Kidney glomerular epithelial cell (primary cell): Measurements from ENCODE around the gene SKP1.
A peak's percentile ranks its signal among the peaks of the same experiment; 100 is the strongest.

Experiments used
- DNase-seq: peaks from one replicate; lab custom pipeline; 2025; lab: John Stamatoyannopoulos, UW

The SKP1 gene

DNA sequence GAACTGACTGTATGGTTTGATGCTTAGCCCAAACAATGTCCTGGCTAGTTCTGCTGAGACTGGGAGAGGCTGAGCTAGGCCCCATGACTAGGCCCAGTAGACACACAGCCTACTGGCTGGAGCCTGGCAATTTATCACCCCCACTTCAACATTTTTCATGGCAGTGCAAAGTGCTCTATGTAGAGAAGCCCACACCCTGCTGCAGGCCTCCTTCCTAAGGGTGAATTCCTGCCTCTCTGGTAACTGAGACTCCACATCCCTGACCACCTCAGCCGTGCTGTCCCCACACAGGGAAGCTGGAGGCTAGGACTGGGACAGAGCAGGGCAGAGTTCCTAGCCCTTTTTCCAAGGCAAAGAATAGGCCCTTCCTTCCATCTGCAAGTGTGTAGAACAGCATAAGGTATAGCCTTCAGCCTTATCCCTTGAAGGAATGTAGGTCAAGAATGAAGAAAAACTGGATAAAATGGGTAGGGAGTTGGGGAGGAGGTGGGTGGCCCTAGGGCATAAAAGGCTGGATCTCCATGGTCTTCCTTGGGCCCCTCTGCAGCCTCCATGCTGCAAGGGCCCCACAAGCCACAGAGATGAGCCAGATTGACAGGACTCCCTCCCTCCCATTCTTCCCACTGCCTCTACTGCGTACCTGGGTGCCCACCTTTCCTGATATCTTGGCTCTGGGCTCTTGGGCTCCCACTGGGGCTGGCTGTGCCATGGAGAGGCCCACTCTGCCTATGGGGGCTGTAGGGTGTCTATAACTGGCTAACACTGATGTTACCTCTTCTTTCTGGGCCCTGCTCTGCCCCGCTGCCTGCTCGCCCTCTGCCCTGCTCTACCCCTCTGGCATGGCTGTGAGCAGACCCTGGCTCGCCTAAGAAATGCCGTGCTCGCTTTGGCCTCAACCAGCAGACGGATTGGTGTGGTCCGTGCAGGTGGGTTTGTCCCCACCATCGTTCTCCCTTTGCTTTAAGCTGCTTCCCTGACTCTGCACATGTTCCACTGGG, 32.5 kb downstream of the SKP1 start:
- no peak for DNase-seq

DNA sequence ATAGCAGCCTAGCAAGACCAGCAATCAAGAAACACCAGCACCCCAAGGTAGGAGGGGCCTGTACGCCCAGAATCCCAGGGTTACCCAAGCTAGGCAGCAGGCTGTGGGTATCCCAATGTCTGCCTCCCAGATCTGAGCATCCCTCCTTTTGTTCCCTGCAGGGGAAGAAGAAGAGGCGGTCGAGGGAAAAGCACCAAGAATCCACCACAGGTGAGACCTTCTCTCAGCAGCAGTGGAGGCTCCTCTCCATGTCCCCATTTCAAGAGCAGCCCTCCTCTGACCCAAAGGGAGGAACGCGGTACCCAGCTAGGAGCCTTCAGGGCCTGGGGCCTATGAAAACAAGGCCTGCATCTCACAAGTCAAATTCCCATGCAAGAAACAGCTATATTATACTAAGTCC, 33.3 kb downstream of the SKP1 start:
- no peak for DNase-seq

DNA sequence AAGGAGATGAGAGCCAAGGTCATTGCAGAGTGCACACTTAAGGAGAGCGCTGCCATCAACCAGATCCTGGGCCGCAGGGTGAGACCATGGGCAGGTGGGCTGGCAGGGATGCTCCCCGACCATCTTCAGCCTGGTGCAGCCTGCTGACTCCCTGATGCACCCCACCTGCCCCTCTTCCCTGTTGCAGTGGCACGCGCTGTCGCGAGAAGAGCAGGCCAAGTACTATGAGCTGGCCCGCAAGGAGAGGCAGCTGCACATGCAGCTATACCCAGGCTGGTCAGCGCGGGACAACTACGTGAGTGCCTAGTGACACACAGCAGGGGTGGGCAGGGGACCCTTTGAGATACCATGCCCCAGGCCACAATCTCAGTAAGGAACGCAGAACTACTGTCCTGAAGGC, 33.9 kb downstream of the SKP1 start:
- DNase-seq, result no peak

DNA sequence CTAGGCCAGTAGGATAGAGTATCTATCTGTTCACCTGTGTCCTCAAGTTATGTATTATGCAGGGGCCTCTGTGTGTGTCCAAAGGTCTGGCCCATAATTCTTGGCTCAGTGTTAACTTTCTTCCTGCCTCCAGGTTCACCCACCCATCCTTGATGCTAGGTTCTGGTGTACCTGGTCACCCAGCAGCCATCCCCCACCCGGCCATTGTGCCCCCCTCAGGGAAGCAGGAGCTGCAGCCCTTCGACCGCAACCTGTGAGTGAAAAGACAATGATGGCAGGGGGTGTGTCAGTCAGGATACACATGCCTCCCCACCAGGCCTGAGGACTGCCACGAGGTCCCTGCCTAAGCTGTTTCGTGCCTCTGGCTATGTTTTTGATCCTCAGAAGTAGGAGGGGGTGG, 34.7 kb downstream of the SKP1 start:
- no peak for DNase-seq

DNA sequence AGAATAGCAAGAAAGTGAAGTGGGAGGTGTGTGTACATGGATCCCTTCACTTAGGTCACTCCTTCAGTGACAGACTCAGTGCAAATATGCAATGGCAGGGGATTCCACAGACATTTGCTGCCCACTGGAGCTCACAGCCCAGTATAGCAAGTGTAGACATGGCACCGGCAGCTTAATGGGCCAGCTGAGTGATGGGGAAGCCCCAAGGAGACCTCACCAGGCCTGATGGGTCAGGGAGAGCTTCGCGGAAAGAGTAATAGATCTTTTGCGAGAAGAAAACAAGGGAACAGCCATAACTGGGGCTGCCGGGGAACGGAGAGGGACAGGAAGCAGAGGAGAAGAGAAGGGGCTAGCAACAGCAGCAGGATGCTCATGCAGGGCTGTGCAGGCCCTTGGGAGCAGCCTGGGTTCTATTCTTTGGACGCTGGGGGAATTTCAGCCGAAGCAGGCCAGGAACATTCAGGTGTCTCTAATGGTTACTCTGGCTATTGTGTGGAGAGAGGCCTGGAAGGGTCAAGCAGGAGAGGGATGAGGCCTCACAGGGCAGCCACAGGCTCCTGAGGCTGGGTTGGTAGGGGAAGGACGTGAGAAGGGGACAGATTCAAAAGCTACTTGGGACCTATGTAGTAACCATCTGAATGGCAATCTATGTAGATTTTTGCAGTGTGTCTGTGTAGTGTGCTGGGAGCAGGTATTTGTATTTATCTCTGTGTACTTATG, 35.3 kb downstream of the SKP1 start:
- DNase-seq, result no peak

DNA sequence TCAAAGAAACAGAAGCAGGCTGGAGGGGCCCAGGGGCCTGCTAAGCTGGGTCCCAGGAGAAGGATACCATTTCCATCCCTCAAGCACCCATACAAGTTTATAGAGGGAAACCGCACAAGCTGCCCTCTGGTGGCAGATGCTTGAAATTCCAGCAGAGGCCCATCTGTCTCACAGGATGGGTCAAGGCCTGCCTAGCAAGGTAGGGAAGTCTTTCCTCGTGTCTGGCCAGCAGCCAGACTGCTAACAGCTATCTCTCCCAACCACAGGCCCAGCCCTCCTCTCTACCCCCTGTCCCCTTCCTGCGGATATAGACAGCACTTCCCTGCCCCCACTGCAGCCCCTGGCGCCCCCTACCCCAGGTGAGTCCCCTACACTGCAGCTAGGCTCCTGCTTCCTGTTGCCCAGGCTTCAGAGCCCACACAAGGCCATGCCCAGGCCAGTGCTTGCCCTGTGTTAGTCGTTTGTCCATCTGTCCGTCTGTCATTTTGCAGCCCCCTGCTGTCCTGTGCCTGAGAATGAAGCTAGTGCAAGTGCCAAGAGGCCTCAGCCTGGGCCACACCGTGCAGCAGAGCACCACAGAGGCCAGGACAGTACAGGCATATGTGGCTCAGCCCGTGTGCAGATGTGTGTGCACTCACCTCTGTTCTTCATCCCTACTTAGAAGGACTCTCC, 36.1 kb downstream of the SKP1 start:
- DNase-seq, result peak; percentile 58

DNA sequence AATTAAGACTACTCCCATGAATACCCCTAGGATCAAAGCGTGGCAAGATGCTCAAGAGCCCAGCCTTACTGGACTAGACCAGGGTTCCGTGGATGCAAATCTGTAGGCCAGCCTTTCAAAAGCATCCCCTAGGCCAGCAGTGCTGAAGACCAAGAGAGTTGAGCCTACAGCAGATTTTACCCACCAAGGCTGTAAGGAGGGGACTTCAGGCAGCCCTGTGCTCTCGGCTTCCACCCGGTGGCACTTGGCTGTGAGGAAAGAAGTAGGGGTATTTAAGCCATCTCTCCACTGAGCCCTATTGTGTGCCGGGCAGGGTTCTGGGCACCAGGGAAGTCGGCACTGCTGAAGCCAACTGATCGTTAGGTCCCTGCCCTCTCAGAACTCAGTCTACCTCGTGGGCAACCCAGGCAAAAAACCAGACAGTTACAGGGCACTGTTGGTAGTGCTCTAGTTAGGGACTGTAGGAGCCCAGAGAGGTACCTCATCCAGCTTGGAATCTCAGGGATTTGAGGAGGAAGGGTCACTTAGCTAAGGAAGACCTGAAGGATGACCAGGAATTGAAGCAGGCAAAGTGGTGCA, 36.8 kb downstream of the SKP1 start:
- no peak for DNase-seq

DNA sequence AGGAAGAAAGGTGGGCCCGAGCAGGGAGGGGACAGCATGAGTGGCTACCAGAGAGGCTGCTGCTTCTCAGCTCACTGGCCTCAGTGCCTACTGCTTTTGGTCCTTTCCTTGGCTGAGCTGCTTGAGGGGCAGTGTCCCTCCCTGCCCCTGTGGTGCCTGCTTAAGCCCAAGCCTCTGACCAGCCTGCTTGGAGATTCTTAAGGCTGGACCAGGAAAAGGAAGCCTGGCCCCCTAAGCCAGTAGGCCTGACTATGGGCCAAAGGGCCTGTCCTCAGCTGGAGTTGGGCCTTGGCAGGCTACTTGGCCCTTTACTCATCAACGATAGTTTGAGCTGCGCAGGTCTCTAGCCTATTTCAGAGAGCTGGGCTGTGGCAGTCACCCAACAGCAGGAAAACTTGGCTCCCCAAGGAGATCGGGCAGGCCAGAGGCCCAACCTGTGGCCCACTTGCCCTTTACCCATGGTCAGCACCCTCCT, 37.3 kb downstream of the SKP1 start:
- DNase-seq, result no peak

DNA sequence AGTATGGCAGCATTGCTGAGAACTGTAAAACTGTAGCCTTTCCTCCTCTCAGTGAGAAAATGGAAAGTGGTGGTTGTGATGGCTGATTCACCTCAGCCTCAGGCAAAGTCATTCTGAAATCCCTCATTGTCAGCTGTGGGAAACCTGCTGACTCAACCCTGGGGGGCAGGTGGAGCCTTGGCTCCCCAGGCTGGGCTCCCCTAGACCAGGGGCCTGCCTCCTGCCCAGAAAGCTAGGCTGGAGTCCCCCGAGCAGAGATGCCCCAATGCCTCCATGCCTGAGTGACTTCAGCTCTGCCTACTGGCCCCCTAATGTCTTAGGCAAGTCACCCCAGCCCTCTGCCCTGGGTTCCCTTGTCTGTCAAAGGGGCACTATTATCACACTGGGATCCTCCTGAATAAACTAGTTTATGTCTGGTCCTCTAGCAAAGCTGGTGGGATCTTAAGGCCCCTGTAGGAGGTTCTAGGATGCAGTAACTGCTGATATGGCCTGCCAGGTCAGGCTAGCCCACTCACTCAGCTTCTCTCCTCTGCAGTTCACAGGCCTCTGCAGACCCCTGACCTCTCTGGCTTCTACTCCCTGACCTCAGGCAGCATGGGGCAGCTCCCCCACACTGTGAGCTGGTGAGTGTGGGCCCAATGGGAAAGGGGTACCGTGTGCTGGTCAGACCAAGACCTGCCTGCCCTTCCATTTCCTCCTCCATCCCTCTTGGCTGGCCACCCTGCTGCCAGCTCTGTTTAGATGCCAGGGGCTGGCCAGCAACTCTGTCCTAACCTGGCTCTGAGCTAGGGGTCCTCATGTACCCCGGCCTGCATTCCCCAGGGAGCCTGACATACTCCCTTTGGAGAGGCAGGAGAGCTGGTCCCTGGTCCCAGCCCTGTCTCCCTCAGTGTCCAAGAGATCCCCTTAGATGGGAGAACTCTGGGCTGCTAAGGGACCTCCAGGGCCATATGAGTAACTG, 38.1 kb downstream of the SKP1 start:
- DNase-seq, result no peak

DNA sequence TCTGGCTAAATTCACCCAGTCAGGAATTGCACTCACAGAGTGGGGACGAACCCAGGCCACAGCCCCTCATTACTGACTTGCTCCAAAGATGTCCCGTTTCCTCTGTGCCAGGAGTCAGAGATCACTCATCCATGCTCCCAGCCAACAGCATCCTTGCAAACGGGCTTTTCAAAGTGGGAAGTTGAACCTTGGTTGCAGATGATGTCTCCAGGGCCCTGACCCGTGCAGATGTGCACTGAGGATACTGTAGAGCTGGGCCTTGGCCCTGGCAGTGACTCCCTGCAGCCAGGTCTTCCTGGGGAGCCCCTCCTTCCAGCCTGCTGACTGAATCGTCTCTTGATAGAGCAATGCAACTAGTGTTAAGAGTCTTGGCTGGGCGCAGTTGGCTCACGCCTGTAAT, 40.0 kb downstream of the SKP1 start:
- DNase-seq, result no peak

DNA sequence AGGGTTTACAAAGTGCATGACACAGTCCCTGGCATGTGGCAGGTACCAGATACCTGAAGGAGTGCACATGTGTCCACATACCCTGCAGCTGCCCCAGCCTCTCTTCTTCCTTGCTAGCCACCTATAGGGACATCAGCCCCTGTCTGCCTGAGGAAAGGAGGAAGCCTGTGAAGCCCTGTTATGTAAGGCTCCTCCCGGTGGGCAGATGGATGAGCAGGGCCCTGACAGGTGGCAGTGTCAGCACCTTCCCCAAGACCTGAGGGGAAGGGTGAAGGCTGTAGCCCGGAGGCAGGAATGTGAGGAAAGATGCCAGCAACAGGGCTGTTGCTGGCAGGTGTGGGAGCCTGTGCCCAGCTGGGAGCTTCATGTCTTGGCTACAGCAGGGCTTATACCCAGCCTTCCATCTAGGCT, 40.5 kb downstream of the SKP1 start:
- no peak for DNase-seq

DNA sequence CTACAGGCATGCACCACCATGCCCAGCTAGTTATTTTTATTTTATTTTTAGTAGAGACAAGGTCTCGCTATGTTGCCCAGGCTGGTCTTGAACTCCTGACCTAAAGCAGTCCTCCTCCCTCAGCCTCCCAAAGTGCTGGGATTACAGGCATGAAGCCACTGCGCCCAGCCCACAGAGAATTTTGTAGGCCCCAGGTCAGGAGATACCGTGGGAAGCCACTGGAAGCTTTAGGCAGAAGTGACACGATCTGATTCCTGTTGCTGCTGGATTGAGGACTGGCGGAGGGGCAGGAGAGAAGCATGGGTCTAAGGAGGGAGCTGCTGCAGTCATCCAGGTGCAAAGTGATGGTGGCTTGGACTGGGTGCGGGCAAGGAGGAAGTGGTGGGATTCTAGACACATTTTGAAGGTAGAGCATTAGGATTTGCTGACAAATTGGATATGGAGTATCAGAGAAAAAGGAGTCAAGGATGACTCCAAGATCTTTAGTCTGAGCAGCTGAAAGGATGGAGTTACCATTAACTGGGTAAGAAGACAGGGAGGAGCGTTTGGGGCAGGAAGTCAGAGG, 41.6 kb downstream of the SKP1 start:
- DNase-seq, result no peak

DNA sequence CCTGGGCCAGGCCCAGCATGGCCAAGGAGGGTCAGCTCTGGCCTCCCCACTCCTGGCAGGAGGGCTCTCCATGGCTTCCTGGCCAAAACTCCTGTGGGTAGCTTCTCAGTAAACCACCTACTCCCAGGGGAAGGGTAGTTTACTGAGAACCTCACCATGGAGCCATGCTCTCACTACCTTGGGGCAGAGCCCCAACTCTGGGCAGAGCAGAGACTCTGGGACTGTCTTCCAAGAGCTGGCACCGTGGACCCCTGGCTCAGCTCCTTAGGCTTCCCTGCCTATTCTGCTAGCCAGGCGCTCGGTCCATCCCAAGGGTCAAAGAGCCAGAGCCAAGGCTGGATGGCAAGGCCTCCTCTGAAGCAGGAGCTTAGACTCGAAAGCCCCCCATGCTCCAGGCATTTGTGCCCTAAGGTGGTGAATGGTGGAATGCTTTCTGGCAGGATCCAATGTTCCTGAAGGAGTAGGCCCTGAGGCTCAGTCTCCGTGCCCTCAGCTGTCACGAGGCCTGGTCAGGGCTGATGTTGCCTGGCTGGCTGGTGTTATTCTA, 42.7 kb downstream of the SKP1 start:
- no peak for DNase-seq

DNA sequence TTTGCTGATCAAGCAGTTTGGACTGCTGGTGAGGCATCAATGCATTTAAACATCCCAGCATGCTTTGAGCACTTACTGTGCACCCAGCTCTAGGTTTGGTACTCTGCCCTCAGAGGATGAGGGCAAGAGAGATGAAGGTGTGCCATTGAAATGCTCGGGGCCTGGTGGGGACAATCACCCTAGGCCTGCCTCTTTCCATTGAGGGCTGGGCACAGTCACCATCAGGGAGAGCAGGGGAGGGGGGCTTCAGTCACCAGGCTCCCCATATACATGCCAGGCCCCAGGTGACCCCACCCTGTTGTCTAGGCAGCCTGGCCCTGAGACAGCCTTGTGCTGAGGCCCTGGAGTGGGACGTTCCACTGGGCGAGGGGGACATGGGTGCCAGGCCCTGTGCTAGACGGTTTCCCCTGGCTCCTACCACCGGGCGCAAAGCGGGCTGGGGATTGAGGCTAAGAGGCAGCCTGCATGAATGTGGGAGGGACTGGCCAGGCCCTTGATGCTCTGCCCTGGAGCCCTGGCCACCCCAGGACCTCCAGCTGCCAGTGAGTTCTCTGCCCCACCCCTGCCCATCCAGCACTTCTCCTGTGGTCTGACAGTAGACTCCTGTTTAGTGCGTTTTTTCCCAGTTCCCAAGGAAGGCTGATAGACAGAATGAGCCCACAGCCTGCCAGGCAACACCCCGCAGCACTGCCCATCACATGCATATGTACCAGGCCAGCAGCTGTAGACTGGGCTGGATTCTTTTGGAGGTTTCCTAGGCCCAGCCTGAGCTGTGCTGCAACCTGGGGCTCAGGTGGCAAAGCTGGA, 43.4 kb downstream of the SKP1 start:
- no peak for DNase-seq

DNA sequence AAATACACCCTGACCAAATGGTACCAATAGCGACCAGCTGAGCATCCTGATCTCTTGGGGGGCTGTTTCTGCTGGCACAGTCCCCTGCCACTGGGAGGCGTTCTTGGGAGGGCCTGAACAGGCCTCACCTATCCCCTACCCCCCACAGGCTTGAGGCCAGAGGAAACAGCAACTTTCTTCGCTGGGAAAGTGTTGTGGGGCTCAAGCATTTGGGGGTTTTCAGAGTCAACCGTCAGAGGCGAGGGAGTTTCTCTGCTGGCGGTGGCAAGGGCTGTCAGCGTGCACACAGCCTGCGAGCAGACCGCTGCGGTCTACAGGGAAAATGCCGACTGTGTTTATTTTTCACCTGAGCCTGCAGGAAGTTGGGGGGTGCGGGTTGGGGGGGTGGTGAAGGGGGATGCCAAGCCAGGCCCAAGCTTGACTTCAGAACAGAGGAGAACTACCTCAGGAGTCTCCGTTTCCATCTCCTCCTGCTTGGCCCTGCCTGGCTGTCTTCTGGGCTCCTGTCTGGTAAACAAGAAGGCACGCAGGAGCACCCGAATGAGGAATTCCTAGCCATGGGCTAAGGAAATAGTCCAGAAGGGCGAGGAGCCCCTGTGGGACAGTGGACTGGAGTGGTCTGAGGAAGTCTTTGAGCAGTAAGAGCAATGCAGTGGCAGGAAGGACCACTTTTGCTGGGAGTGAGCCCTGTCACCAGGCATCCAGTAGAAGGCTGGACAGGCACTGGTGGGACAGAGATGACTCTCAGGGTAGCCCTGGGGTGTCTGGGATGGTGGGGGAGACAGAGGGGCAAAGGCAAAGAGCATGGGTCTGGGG, 44.2 kb downstream of the SKP1 start:
- DNase-seq, result no peak

DNA sequence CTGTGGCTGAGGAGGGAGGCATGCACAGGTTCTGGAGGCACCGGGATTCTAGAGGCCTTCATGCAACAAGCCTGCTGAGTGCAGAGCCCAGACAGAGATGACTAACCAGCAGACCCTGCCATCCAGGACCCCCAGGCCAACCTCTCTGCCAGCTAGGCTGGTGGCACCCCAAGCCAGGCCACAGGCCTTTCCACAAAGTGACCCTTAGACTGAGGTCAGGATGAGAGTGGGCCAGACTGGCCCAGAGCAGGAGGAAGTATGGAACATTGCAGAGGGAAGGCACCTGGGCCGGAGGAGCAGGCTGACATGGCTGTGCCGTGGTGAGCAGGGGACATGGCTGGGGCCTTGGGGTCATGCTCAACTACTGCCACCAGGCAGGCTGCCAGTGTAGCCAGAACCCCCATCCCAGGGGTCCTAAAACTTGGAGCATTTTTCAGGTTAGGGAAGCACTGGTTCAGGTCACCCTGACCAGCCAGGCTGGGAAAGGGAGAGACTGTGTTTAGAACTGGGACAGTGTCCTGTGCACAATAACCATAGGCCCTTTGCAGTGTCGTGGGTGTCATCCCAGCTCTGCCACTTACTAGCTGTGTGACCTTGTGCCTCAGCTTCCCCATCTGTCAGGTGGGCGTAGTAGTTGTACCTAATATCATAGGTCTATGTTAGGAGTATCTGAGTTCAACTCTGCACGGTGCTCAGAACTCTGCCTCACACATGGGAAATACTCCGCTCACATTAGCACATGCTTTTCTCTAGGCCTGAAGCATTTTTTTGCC, 45.0 kb downstream of the SKP1 start:
- DNase-seq, result no peak

DNA sequence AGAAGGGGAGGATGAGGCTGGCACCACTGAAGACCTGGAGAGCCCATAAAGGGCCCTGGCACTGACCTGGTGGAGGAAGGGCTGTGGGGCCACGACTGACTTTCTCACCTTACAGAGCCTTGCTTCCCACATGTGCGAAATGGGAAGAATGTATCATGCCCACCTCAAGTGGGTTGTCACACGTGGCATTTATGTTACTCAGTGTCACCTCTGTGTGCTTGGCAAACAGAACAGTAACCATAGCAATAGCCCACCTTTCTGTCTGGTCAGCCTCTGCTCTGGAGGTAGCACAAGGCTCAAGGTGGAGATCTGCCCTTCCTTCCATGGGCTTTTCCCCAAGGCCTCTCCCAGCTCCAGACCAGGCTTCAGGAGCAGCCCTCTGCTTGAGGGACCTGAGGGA, 45.6 kb downstream of the SKP1 start:
- no peak for DNase-seq
